ENCODE data around the gene SEMA4D.

The SEMA4D gene

GRCh38 chr9:89435071-89435823 lies 62.7 kb downstream of the SEMA4D start:
- in situ Hi-C loops (cut with HindIII; ENCODE audit: low sequenced_read_pairs) = no loop called here

- in situ Hi-C loops (cut with HindIII; ENCODE audit: low sequenced_read_pairs) = no loop called here
These were observed 63.3 kb downstream of the SEMA4D start for GRCh38 chr9:89434636-89435035.

GRCh38 chr9:89433826-89434225 lies 64.1 kb downstream of the SEMA4D start:
- in situ Hi-C loops (cut with HindIII; ENCODE audit: low sequenced_read_pairs) = no loop called here

GRCh38 chr9:89432986-89433530 lies 64.9 kb downstream of the SEMA4D start:
- in situ Hi-C loops (cut with HindIII; ENCODE audit: low sequenced_read_pairs) = no loop called here

GRCh38 chr9:89431930-89432725 lies 65.8 kb downstream of the SEMA4D start:
- in situ Hi-C loops (cut with HindIII; ENCODE audit: low sequenced_read_pairs) = no loop called here

- in situ Hi-C loops (cut with HindIII; ENCODE audit: low sequenced_read_pairs) = no loop called here
These were observed 66.9 kb downstream of the SEMA4D start for GRCh38 chr9:89430995-89431394.

GRCh38 chr9:89428901-89429890 lies 68.7 kb downstream of the SEMA4D start:
- in situ Hi-C loops (cut with HindIII; ENCODE audit: low sequenced_read_pairs) = no loop called here

GRCh38 chr9:89428222-89428761 lies 69.6 kb downstream of the SEMA4D start:
- in situ Hi-C loops (cut with HindIII; ENCODE audit: low sequenced_read_pairs) = no loop called here

- in situ Hi-C loops (cut with HindIII; ENCODE audit: low sequenced_read_pairs) = no loop called here
These were observed 70.2 kb downstream of the SEMA4D start for GRCh38 chr9:89427621-89428221.

GRCh38 chr9:89426384-89426961 lies 71.4 kb downstream of the SEMA4D start:
- in situ Hi-C loops (cut with HindIII; ENCODE audit: low sequenced_read_pairs) = no loop called here

GRCh38 chr9:89425921-89426383 lies 72.0 kb downstream of the SEMA4D start:
- in situ Hi-C loops (cut with HindIII; ENCODE audit: low sequenced_read_pairs) = no loop called here

GRCh38 chr9:89425024-89425805 lies 72.7 kb downstream of the SEMA4D start:
- in situ Hi-C loops (cut with HindIII; ENCODE audit: low sequenced_read_pairs) = no loop called here

- in situ Hi-C loops (cut with HindIII; ENCODE audit: low sequenced_read_pairs) = no loop called here
These were observed 75.5 kb downstream of the SEMA4D start for GRCh38 chr9:89422151-89422975.

- in situ Hi-C loops (cut with HindIII; ENCODE audit: low sequenced_read_pairs) = no loop called here
These were observed 76.3 kb downstream of the SEMA4D start for GRCh38 chr9:89421595-89421994.

- in situ Hi-C loops (cut with HindIII; ENCODE audit: low sequenced_read_pairs) = no loop called here
These were observed 77.3 kb downstream of the SEMA4D start for GRCh38 chr9:89420397-89421178.

- in situ Hi-C loops (cut with HindIII; ENCODE audit: low sequenced_read_pairs) = no loop called here
These were observed 77.9 kb downstream of the SEMA4D start for GRCh38 chr9:89419978-89420394.
